HCT116 (cell line): ENCODE results near the gene CREG2. TPM values are rescaled to one million over a fixed set of nuclear protein-coding genes. Genes with fewer than 3 reads are reported as not detected.

Source experiments
- ATAC-seq: fragments of 200-7000 bp; cut with Tn5 transposase; 2 replicates; pipeline ENCODE4 v1.9.1; 2020; ENCODE audit warnings: mild to moderate bottlenecking, moderate library complexity
- BruUV-seq: library from RNA; stranded (reverse); fragments of 400-500 nt; replicated peaks from 2 replicates; lab custom pipeline; 2021; lab: Mats Ljungman, UMichigan
- CTCF ChIA-PET: fragments of 300-600 bp; sonication (Branson Sonifier 250); formaldehyde crosslinking; loops from one replicate; lab custom pipeline; 2021; ENCODE audit warnings: antibody characterized with exemption; lab: Charles Lee
- POLR2A ChIA-PET: fragments of 300-600, 350-600 bp; sonication (Branson Sonifier 250); formaldehyde crosslinking; loops from one replicate; lab custom pipeline; 2021; ENCODE audit warnings: antibody characterized with exemption; lab: Charles Lee
- RAD21 ChIA-PET, 2 experiments: fragments of 300-600 bp; sonication (Branson Sonifier 250); formaldehyde crosslinking; loops; one replicate each; lab custom pipeline; 2023; ENCODE audit warnings: low total read pairs in 2 of 2; ENCODE audit not compliant: uncharacterized antibody in 2 of 2, unreplicated experiment in 2 of 2, low non-redundant PET in 1 of 2; lab: Charles Lee
- DNase-seq: peaks from one replicate; pipeline ENCODE4 v3.0.0-alpha.2; 2010; ENCODE audit warnings: low read depth, low spot score
- H2AFZ ChIP-seq: fragments of 200-600 bp; shearing (Covaris generic), sonication (generic); 2 replicates; pipeline ENCODE4 v1.6.1; 2017; ENCODE audit warnings: low read depth, mixed run types, mixed read lengths, antibody characterized with exemption, low read length; ENCODE audit not compliant: poor library complexity, severe bottlenecking
- H3K27ac ChIP-seq: 2 replicates; pipeline ENCODE4 v1.5.1; 2012; ENCODE audit warnings: low read depth, low read length
- H3K27me3 ChIP-seq: fragments of 200-600 bp; sonication (generic); 2 replicates; pipeline ENCODE4 v1.6.1; 2016; ENCODE audit warnings: mixed run types, low read length, mixed read lengths; ENCODE audit not compliant: insufficient read depth
- H3K36me3 ChIP-seq, 2 experiments: fragments of 200-500 bp in 1 of 2; fragments of 200-600 bp in 1 of 2; sonication (Bioruptor generic) in 1 of 2; sonication (generic) in 1 of 2; 2 replicates each; pipeline versions ENCODE4 v1.5.1 to v1.6.1; 2014 to 2016; ENCODE audit warnings: low read length in 2 of 2, inconsistent platforms in 1 of 2, mixed read lengths in 1 of 2, mixed run types in 1 of 2; ENCODE audit not compliant: insufficient read depth in 2 of 2, control insufficient read depth in 1 of 2
- H3K4me1 ChIP-seq, 2 experiments: fragments of 200-600 bp in 1 of 2; sonication (generic) in 1 of 2; 2 replicates each; pipeline versions ENCODE4 v1.5.1 to v1.6.1; 2012 to 2017; ENCODE audit warnings: low read length in 2 of 2, inconsistent platforms in 1 of 2, mild to moderate bottlenecking in 1 of 2, mixed read lengths in 1 of 2, mixed run types in 1 of 2, moderate library complexity in 1 of 2; ENCODE audit not compliant: insufficient read depth in 2 of 2, control insufficient read depth in 1 of 2
- H3K4me2 ChIP-seq: fragments of 200-600 bp; sonication (generic); 2 replicates; pipeline ENCODE4 v1.6.1; 2017; ENCODE audit warnings: mixed run types, low read length, mixed read lengths
- H3K4me3 ChIP-seq, 2 experiments: fragments of 200-600 bp in 1 of 2; sonication (generic) in 1 of 2; replicated peaks in 1 of 2; 2 replicates each; pipeline ENCODE4 v1.5.1; 2011 to 2016; ENCODE audit warnings: low read length in 2 of 2, control low read depth in 1 of 2, low read depth in 1 of 2, mild to moderate bottlenecking in 1 of 2, mixed read lengths in 1 of 2, mixed run types in 1 of 2
- H3K79me2 ChIP-seq: fragments of 200-600 bp; sonication (generic); 2 replicates; pipeline ENCODE4 v1.6.1; 2017; ENCODE audit warnings: mild to moderate bottlenecking, mixed run types, low read length, moderate library complexity, mixed read lengths; ENCODE audit not compliant: insufficient read depth
- H3K9ac ChIP-seq: fragments of 200-600 bp; sonication (generic); 2 replicates; pipeline ENCODE4 v1.6.1; 2016; ENCODE audit warnings: low read length, mixed read lengths
- H3K9me2 ChIP-seq: fragments of 200-600 bp; sonication (generic), shearing (Covaris generic); 2 replicates; pipeline ENCODE4 v1.6.1; 2017; ENCODE audit warnings: mixed run types, mild to moderate bottlenecking, moderate library complexity; ENCODE audit not compliant: insufficient read depth
- H3K9me3 ChIP-seq, 2 experiments: fragments of 200-500 bp in 1 of 2; fragments of 200-600 bp in 1 of 2; sonication (Bioruptor generic) in 1 of 2; sonication (generic) in 1 of 2; 2 replicates each; pipeline ENCODE4 v1.6.1; 2014 to 2017; ENCODE audit warnings: low read length in 2 of 2, mixed read lengths in 2 of 2, inconsistent platforms in 1 of 2, low read depth in 1 of 2, mild to moderate bottlenecking in 1 of 2, mixed run types in 1 of 2, moderate library complexity in 1 of 2; ENCODE audit not compliant: control insufficient read depth in 1 of 2, insufficient read depth in 1 of 2
- H4K20me1 ChIP-seq: fragments of 200-600 bp; sonication (generic), shearing (Covaris generic); 2 replicates; pipeline ENCODE4 v1.6.1; 2017; ENCODE audit warnings: mixed run types, mild to moderate bottlenecking, moderate library complexity; ENCODE audit not compliant: insufficient read depth
- CBX3 ChIP-seq: IDR thresholded peaks from 2 replicates; pipeline ENCODE4 v1.6.1; 2012; ENCODE audit warnings: low read depth
- CTCF ChIP-seq, 3 experiments: fragments of 200-600 bp in 1 of 3; sonication (generic) in 1 of 3; IDR thresholded peaks in 2 of 3; conservative IDR thresholded peaks in 1 of 3; 2 replicates each; pipeline ENCODE4 v1.5.1; 2012 to 2017; ENCODE audit warnings: low read depth in 2 of 3, low read length in 2 of 3, antibody characterized with exemption in 1 of 3, borderline replicate concordance in 1 of 3, control low read depth in 1 of 3, mild to moderate bottlenecking in 1 of 3, mixed read lengths in 1 of 3, mixed run types in 1 of 3, moderate library complexity in 1 of 3; ENCODE audit not compliant: insufficient read depth in 1 of 3
- JUND ChIP-seq: IDR thresholded peaks from 2 replicates; pipeline ENCODE4 v1.6.1; 2012
- POLR2A ChIP-seq: IDR thresholded peaks from 2 replicates; pipeline ENCODE4 v1.7.0; 2011; ENCODE audit warnings: borderline replicate concordance; ENCODE audit not compliant: insufficient read depth, insufficient read length; ENCODE audit errors: extremely low read depth
- intact Hi-C: fragments of 100-400 bp; cut with micrococcal nuclease; formaldehyde crosslinking; loops from 2 replicates; pipeline ENCODE4 v1.10.0; 2022
- total RNA-seq: library from RNA; stranded (reverse); gene quantifications from one replicate; pipeline ENCODE4 v1.2.1, GENCODE V29; 2021; ENCODE audit not compliant: unreplicated experiment

The CREG2 gene
- total RNA-seq, 1 experiment from 2014 or later = 0.12 TPM

GRCh38 chr2:101337877-101338276 is 49.4 kb downstream of the CREG2 start:
- no peak overlapping the region for H3K27ac ChIP-seq
- H3K4me3 ChIP-seq = no peak overlapping the region
- TF ChIP-seq POLR2A = no peak
- TF ChIP-seq CBX3 = no peak
- TF ChIP-seq, all 23 proteins: peak for 0
- POLR2A ChIA-PET = no interaction called here
- H4K20me1 ChIP-seq = no peaks in the 10 kb centered on the region
- RAD21 ChIA-PET = no interaction called here
- no peaks in the 10 kb centered on the region for H3K79me2 ChIP-seq
- no peak overlapping the region for H2AFZ ChIP-seq
- H3K36me3 ChIP-seq = no peaks in the 10 kb centered on the region
- intact Hi-C loops = loop anchor here (10.0 kb wide), 1 partner anchor 1107 kb away; no protein-coding TSS in a partner anchor
- H3K9ac ChIP-seq = no peak overlapping the region
- ATAC-seq (no peak), DNase-seq (no peak)
- no peaks in the 10 kb centered on the region for H3K27me3 ChIP-seq
- no peak overlapping the region for H3K4me2 ChIP-seq
- H3K9me2 ChIP-seq = no peaks in the 10 kb centered on the region
- H3K9me3 ChIP-seq = no peaks in the 10 kb centered on the region
- CTCF ChIA-PET = no interaction called here
- BruUV-seq = no TSS peak
- H3K4me1 ChIP-seq = peaks cover 3 to 10% of the 10 kb centered on the region in 2 experiments; a peak in 2 of 4 replicates

DNA sequence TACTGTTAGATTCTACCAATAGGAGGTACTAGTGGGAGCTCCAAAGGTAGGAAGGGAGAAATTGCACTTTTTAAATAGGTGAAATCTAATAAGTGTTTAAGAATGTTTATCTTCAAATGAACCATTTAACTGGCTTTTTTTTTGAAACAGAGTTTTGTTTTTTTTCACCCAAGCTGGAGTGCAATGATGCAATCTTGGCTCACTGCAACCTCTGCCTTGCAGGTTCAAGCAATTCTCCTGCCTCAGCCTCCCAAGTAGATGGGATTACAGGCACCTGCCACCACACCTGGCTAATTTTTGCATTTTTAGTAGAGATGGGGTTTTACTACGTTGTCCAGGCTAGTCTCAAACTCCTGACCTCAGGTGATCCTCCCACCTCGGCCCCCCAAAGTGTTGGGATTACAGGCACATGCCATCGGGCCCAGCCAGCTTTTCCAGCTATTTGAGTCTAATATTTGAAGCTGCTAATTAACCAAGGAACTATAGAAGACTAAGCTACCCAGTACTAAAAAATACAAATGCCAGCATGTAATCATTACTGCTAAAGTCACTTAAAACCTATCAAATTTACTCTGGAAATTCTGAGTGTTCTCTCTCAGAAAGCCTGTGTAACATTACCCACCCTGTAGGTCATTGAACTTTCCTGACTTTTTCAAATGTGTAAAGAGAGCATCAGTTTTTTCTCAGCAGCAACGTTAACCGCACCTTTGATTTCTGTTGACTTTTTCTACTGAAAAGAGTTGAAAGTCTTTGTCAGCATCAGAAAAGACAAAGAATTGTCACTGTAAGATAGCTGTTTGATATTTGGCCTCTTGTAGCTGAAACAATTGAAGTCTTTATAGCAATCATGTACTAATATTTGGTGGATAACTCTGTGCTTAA is 54.2 kb downstream of the CREG2 start:
- no peaks in the 10 kb centered on the region for H3K9me2 ChIP-seq
- no peak overlapping the region for H2AFZ ChIP-seq
- RAD21 ChIA-PET = no interaction called here
- H3K4me1 ChIP-seq = peaks cover 5 to 11% of the 10 kb centered on the region in 2 experiments; a peak in 3 of 4 replicates
- H3K27ac ChIP-seq = no peak overlapping the region
- H3K79me2 ChIP-seq = no peaks in the 10 kb centered on the region
- ATAC-seq (no peak), DNase-seq (no peak)
- H4K20me1 ChIP-seq = no peaks in the 10 kb centered on the region
- H3K27me3 ChIP-seq = no peaks in the 10 kb centered on the region
- no TSS peak for BruUV-seq
- no peaks in the 10 kb centered on the region for H3K36me3 ChIP-seq
- TF ChIP-seq JUND (no peak), CTCF (IDR thresholded peaks at IDR 0.05 in 2 of 3, conservative IDR thresholded peaks at IDR 0.05 in 1 of 3; ENCODE audit: borderline replicate concordance in 1 of 3, insufficient read depth in 1 of 3, low read depth in 2 of 3, low read length in 2 of 3) (peak in 2 of 3 experiments; percentile 15 to 18; a peak in 1 of 6 replicates)
- intact Hi-C loops = loop anchor here (10.0 kb wide), 1 partner anchor 1112 kb away; no protein-coding TSS in a partner anchor
- H3K9me3 ChIP-seq = no peaks in the 10 kb centered on the region
- POLR2A ChIA-PET = no interaction called here
- no peak overlapping the region for H3K9ac ChIP-seq
- H3K4me3 ChIP-seq = no peak overlapping the region
- no peak overlapping the region for H3K4me2 ChIP-seq
- CTCF ChIA-PET = interaction anchor here (2.5 kb wide), 1 partner anchor 9 kb away, joined by 17 read pairs; no protein-coding TSS in a partner anchor
